ENCODE measurements around the gene GPR171. TPM values are rescaled to one million over a fixed set of nuclear protein-coding genes. Genes with fewer than 3 reads are reported as not detected.

The GPR171 gene
- total RNA-seq, 4 donors from 2014 or later = 1.7 to 8.7 (median 2.3) TPM

DNA sequence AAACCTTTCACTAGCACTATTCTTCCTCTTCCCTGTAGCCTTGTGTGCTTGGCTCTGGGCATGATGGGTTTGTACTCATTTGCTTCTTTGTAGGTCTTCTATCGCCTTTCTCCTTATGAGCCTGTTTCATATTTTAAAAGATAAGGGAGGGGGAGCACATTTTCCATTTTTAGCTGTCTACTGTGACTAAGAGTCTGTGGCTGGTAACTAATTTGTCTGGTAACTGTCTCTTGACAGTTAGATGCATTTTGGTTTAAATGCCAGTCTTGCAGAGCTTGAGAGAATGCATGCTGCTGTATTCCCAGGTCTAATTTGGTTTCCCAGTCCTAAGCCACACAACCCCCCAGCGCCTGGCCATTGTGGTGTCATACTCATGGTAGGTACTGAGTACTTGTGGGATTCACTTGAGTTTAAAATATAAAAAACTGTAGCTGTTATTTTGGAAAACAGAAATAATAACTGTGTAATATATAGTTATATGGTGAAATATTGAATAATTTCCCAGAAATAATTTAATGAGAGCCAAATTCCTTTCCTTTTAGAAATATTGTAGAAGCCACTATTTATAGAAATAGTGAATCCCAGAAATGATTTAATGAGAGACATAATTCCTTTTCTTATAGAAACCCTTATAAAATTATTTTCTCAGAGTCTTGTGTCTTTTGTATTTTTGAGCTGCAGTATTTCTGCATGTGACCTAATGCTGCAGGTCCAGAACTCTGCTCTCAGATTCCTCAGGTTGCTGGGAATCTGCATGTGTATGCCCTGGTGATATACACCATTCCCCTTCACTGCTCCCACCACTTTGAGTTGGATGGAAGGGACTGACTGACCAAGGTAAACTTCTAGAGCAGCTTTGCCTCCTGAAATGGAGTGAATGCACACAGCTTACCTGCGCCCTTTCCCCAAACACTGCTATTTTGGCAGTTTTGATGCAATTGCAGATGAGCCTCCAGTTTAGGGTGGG, 13.9 kb upstream of the GPR171 start:
- intact Hi-C loops (cut with DNase I) = no loop called here
- 86 to 91% methylated on average over 3 of the region's 3 CpGs for WGBS, 2 donors
- no peaks in the 10 kb centered on the region for H3K36me3 ChIP-seq
- no peak overlapping the region for H3K4me3 ChIP-seq (replicated peaks in 1 of 3)
- no peaks in the 10 kb centered on the region for H3K27me3 ChIP-seq
- no peak overlapping the region for H3K27ac ChIP-seq
- TF ChIP-seq POLR2A (IDR thresholded peaks at IDR 0.05) (no peak), CTCF (IDR thresholded peaks at IDR 0.05) (no peak)
- no peaks in the 10 kb centered on the region for H3K9me3 ChIP-seq
- no peaks in the 10 kb centered on the region for H3K4me1 ChIP-seq
- no peak for DNase-seq

GRCh38 chr3:151214459-151214858, 11.4 kb upstream of the GPR171 start:
- TF ChIP-seq POLR2A (IDR thresholded peaks at IDR 0.05) (no peak), CTCF (IDR thresholded peaks at IDR 0.05) (no peak)
- no peaks in the 10 kb centered on the region for H3K27me3 ChIP-seq
- no peaks in the 10 kb centered on the region for H3K4me1 ChIP-seq
- no peak for DNase-seq
- H3K4me3 ChIP-seq (replicated peaks in 1 of 3) = no peak overlapping the region
- H3K27ac ChIP-seq = no peak overlapping the region
- intact Hi-C loops (cut with DNase I) = no loop called here
- no peaks in the 10 kb centered on the region for H3K9me3 ChIP-seq
- 61 to 78% methylated on average over 1 of the region's 1 CpG for WGBS, 2 donors
- no peaks in the 10 kb centered on the region for H3K36me3 ChIP-seq

GRCh38 chr3:151213881-151214280, 10.9 kb upstream of the GPR171 start:
- 92 to 96% methylated on average over 5 of the region's 5 CpGs for WGBS, 2 donors
- intact Hi-C loops (cut with DNase I) = no loop called here
- no peaks in the 10 kb centered on the region for H3K36me3 ChIP-seq
- H3K4me1 ChIP-seq = no peaks in the 10 kb centered on the region
- no peak overlapping the region for H3K27ac ChIP-seq
- no peak overlapping the region for H3K4me3 ChIP-seq (replicated peaks in 1 of 3)
- H3K9me3 ChIP-seq = no peaks in the 10 kb centered on the region
- TF ChIP-seq POLR2A (IDR thresholded peaks at IDR 0.05) = no peak
- TF ChIP-seq CTCF (IDR thresholded peaks at IDR 0.05) = no peak
- no peaks in the 10 kb centered on the region for H3K27me3 ChIP-seq
- DNase-seq = no peak

GRCh38 chr3:151213151-151213550, 10.1 kb upstream of the GPR171 start:
- intact Hi-C loops (cut with DNase I) = no loop called here
- no peaks in the 10 kb centered on the region for H3K36me3 ChIP-seq
- no peaks in the 10 kb centered on the region for H3K27me3 ChIP-seq
- no peaks in the 10 kb centered on the region for H3K9me3 ChIP-seq
- 91% methylated on average over 4 of the region's 4 CpGs for WGBS, 2 donors
- no peaks in the 10 kb centered on the region for H3K4me1 ChIP-seq
- H3K4me3 ChIP-seq (replicated peaks in 1 of 3) = no peak overlapping the region
- DNase-seq = no peak
- H3K27ac ChIP-seq = no peak overlapping the region
- no peak for TF ChIP-seq CTCF (IDR thresholded peaks at IDR 0.05)
- TF ChIP-seq POLR2A (IDR thresholded peaks at IDR 0.05) = no peak

DNA sequence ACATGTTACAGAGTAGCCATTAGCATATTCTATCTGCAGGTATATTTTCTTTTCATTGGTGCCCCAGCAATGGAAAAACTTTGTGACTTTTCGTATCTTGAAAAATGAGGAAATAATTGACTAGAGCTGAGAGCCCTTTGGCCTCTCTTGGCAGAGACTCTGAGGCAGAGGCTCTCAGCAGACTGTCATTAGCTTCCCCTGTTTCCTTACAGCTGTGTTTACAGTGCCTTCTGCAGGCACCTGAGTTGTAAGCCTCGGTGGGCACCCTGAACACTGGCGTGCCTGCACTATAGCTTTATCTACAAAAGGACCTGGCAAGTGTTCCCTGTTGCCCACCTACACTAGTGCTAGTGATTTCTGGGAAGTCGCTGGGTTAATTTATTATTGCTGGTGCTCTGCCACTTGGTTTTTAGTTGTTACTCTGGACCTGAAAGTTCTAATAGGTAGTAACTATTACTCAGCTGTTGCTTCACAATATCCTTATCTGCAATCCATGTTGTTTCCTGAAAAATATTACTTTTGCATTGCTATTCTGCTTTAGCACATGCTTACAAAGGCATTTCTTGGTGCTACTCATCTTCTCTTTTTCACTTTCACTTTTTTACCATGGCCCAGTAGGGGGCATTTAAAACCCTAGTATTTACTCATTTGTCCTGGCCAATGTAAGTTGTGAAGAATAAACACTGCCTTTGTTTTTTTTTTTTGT, 7.8 kb upstream of the GPR171 start:
- WGBS, 2 donors = 61 to 66% methylated on average over 4 of the region's 4 CpGs
- intact Hi-C loops (cut with DNase I) = no loop called here

More for the DNA sequence above, 7.8 kb upstream of the GPR171 start:
- no peaks in the 10 kb centered on the region for H3K9me3 ChIP-seq
- H3K4me3 ChIP-seq (replicated peaks in 1 of 3) = no peak overlapping the region
- H3K27me3 ChIP-seq = no peaks in the 10 kb centered on the region
- no peaks in the 10 kb centered on the region for H3K4me1 ChIP-seq
- no peaks in the 10 kb centered on the region for H3K36me3 ChIP-seq
- no peak for DNase-seq
- TF ChIP-seq POLR2A (IDR thresholded peaks at IDR 0.05) (no peak), CTCF (IDR thresholded peaks at IDR 0.05) (no peak)
- no peak overlapping the region for H3K27ac ChIP-seq
